ENCODE measurements around the gene ABHD12.

Gene ABHD12

DNA sequence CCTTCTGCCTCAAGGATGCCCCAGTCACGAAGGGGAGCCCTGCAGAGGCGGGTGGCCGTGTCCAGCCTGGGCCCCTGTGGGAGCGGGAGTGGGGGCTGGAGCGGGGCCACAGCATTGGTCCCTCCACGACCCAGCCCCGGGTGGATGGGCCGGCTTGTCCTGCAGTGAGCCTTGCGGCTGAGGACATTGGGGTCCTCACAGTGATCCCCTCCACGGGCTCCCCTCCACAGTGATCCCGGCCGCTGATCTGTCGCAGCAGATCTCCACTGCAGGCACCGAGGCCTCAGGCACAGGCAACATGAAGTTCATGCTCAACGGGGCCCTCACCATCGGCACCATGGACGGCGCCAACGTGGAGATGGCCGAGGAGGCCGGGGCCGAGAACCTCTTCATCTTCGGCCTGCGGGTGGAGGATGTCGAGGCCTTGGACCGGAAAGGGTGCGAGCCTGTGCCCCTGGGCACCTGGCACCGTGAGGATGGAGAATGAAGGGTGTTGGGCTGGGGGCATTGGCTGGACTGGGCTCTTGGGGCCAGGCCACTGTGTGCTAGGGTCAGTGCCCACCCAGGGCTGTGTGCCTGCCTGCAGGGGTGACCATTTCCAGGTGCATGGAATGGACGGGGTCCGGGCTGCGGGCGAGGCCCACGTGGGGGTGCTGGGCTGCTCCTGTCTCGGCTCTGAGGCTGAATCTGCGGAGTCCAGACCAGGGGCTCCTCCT, 98.3 kb downstream of the ABHD12 start:
- Histone ChIP-seq H4K8ac (ENCODE audit: low read depth, low read length) (no peak overlapping the region), H3K14ac (ENCODE audit: low read length) (no peak overlapping the region), H3K9me3 (replicated peaks in 1 of 2; ENCODE audit: control insufficient read depth in 2 of 2, insufficient read depth in 1 of 2, low read depth in 1 of 2, low read length in 2 of 2) (peaks cover 0 to 2% of the 10 kb centered on the region in 2 donors), H3K79me1 (ENCODE audit: low read depth, low read length) (peaks cover 3% of the 10 kb centered on the region), H4K91ac (ENCODE audit: low read depth, low read length, poor library complexity) (no peak overlapping the region), H3K4me2 (ENCODE audit: insufficient read depth, low read length, poor library complexity, severe bottlenecking) (no peak overlapping the region), H3K23ac (ENCODE audit: low read depth, low read length, poor library complexity) (no peak overlapping the region), H3K4me3 (ENCODE audit: low read length in 2 of 2) (no peak overlapping the region), H2AFZ (ENCODE audit: low read length) (no peak overlapping the region), H2BK5ac (ENCODE audit: low read length) (peak overlapping the region; percentile 53), H3K4me1 (ENCODE audit: control insufficient read depth in 2 of 2, insufficient read depth in 1 of 2, low read depth in 1 of 2, low read length in 2 of 2) (no peaks in the 10 kb centered on the region), H2BK15ac (ENCODE audit: low read length) (no peak overlapping the region), H2AK5ac (ENCODE audit: low read depth, low read length) (no peak overlapping the region), H2BK12ac (ENCODE audit: low read length) (peak overlapping the region; percentile 18), H3K9ac (ENCODE audit: low read depth, low read length, poor library complexity) (no peak overlapping the region), H3K18ac (ENCODE audit: low read length) (peak overlapping the region; percentile 17), H2BK120ac (ENCODE audit: low read depth, low read length) (no peak overlapping the region), H3K27me3 (ENCODE audit: control insufficient read depth in 3 of 3, insufficient read depth in 3 of 3, low read depth in 1 of 3, low read length in 3 of 3) (no peaks in the 10 kb centered on the region), H3K4ac (ENCODE audit: low read length) (no peak overlapping the region), H3K36me3 (replicated peaks in 1 of 2; ENCODE audit: control insufficient read depth in 2 of 2, insufficient read depth in 2 of 2, low read length in 2 of 2) (peaks cover 50 to 85% of the 10 kb centered on the region in 2 donors), H3K27ac (replicated peaks; ENCODE audit: low read length) (no peak overlapping the region)
- WGBS, 2 donors (ENCODE audit: extremely low coverage in 2 of 2, insufficient read length in 2 of 2, insufficient replicate concordance in 1 of 2): no CpG with 5 or more reads among the region's 35 CpGs
- DNase-seq (ENCODE audit: low spot score): no peak

DNA sequence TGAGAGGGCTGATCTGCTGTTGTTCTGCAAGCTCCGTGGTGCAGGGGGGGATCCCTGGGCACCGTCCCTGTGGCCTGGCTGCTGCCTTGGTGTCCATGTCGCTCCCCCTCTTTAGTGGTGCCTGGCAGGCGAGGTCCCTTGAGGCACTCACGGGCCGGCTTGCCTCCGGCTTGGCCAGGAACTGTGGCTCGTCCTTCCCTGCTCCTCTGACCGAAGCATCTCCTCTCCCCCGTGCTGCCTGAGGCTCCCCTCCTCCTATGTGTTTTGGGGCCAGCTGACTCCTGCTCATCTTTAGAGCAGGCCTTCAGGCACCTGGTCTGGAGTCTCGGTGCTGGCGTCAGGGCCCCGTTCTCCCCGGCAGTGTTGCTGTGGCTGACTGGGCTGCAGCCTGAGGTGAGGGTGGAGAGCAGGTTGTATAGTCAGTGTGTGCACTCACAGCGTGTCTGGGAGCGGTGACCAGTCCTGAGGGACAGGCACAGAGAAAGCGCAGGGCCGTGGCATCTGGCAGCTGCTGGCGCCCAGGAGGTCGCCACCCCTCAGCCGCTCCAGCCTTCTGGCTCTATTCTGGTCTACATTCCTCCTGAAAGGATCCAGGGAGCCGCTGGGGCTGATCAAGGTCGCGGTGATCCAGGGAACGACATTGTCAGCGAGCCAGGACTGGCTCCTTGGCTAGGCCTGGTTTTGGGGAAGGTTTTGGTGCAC, 99.1 kb downstream of the ABHD12 start:
- no CpG with 5 or more reads among the region's 26 CpGs for WGBS, 2 donors (ENCODE audit: extremely low coverage in 2 of 2, insufficient read length in 2 of 2, insufficient replicate concordance in 1 of 2)
- Histone ChIP-seq H3K4me1 (ENCODE audit: control insufficient read depth in 2 of 2, insufficient read depth in 1 of 2, low read depth in 1 of 2, low read length in 2 of 2) (no peaks in the 10 kb centered on the region), H2BK15ac (ENCODE audit: low read length) (no peak overlapping the region)

DNA sequence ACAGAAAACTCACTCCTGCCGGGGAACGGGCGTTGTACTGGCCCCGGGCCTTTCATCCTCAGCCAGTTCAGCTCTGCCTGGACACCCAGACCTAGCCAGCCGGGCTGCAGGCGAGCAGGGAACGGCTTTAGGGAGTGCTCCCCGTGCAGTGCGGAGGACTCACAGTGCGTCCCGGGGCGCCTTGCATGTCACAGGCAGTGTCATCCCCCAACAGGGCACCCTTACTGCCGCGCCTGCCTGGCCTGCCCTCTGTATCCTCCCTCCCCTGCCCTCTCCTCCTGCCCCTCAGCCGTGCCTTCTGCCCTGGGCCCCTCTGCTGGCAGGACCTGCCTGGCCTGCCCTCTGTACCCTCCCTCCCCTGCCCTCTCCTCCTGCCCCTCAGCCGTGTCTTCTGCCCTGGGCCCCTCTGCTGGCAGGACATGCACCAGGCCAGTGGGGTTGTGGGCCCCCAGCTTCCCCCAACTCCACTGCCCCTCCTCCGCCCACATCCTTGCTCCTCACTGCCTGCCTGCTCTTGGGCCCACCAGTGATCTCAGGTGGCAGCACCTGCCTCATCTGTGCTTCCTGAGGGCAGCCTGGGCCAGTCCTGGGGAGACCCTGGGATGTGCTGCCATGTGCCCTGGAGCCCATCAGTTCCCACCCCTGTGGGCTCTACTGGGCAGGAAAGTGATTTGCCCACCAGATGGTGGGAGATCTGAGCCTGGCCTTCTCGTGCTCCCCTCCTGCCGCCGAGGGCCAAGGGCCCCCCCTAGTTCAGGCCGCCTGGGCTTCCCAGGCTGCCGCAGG, 99.8 kb downstream of the ABHD12 start:
- peaks cover 0 to 2% of the 10 kb centered on the region in 2 donors for H3K9me3 ChIP-seq (replicated peaks in 1 of 2; ENCODE audit: control insufficient read depth in 2 of 2, insufficient read depth in 1 of 2, low read depth in 1 of 2, low read length in 2 of 2)
- H3K9ac ChIP-seq (ENCODE audit: low read depth, low read length, poor library complexity): no peak overlapping the region

More for the DNA sequence above, 99.1 kb downstream of the ABHD12 start:
- Histone ChIP-seq H3K4ac (ENCODE audit: low read length) (no peak overlapping the region), H4K8ac (ENCODE audit: low read depth, low read length) (no peak overlapping the region), H2AK5ac (ENCODE audit: low read depth, low read length) (no peak overlapping the region), H2BK12ac (ENCODE audit: low read length) (peak overlapping the region; percentile 18), H3K9ac (ENCODE audit: low read depth, low read length, poor library complexity) (peak overlapping the region; percentile 4), H3K14ac (ENCODE audit: low read length) (peak overlapping the region; percentile 84), H2BK120ac (ENCODE audit: low read depth, low read length) (peak overlapping the region; percentile 16), H3K18ac (ENCODE audit: low read length) (peak overlapping the region; percentile 45), H3K9me3 (replicated peaks in 1 of 2; ENCODE audit: control insufficient read depth in 2 of 2, insufficient read depth in 1 of 2, low read depth in 1 of 2, low read length in 2 of 2) (peaks cover 0 to 2% of the 10 kb centered on the region in 2 donors), H2AFZ (ENCODE audit: low read length) (no peak overlapping the region), H2BK5ac (ENCODE audit: low read length) (peak overlapping the region; percentile 53), H3K4me3 (ENCODE audit: low read length in 2 of 2) (no peak overlapping the region), H3K36me3 (replicated peaks in 1 of 2; ENCODE audit: control insufficient read depth in 2 of 2, insufficient read depth in 2 of 2, low read length in 2 of 2) (peaks cover 49 to 85% of the 10 kb centered on the region in 2 donors), H3K4me2 (ENCODE audit: insufficient read depth, low read length, poor library complexity, severe bottlenecking) (no peak overlapping the region), H3K27ac (replicated peaks; ENCODE audit: low read length) (no peak overlapping the region), H3K79me1 (ENCODE audit: low read depth, low read length) (peaks cover 3% of the 10 kb centered on the region), H4K91ac (ENCODE audit: low read depth, low read length, poor library complexity) (no peak overlapping the region), H3K27me3 (ENCODE audit: control insufficient read depth in 3 of 3, insufficient read depth in 3 of 3, low read depth in 1 of 3, low read length in 3 of 3) (no peaks in the 10 kb centered on the region), H3K23ac (ENCODE audit: low read depth, low read length, poor library complexity) (peak overlapping the region; percentile 29)
- DNase-seq (ENCODE audit: low spot score): no peak

More for the DNA sequence above, 99.8 kb downstream of the ABHD12 start:
- peak overlapping the region; percentile 16 for H2BK120ac ChIP-seq (ENCODE audit: low read depth, low read length)
- no peaks in the 10 kb centered on the region for H3K27me3 ChIP-seq (ENCODE audit: control insufficient read depth in 3 of 3, insufficient read depth in 3 of 3, low read depth in 1 of 3, low read length in 3 of 3)
- DNase-seq (ENCODE audit: low spot score): no peak
- H2BK12ac ChIP-seq (ENCODE audit: low read length): no peak overlapping the region
- no peak overlapping the region for H3K14ac ChIP-seq (ENCODE audit: low read length)
- no peaks in the 10 kb centered on the region for H3K4me1 ChIP-seq (ENCODE audit: control insufficient read depth in 2 of 2, insufficient read depth in 1 of 2, low read depth in 1 of 2, low read length in 2 of 2)
- H3K79me1 ChIP-seq (ENCODE audit: low read depth, low read length): peaks cover 3% of the 10 kb centered on the region
- H3K4me3 ChIP-seq (ENCODE audit: low read length in 2 of 2): no peak overlapping the region
- peak overlapping the region; percentile 45 for H3K18ac ChIP-seq (ENCODE audit: low read length)
- H3K36me3 ChIP-seq (replicated peaks in 1 of 2; ENCODE audit: control insufficient read depth in 2 of 2, insufficient read depth in 2 of 2, low read length in 2 of 2): peaks cover 43 to 85% of the 10 kb centered on the region in 2 donors
- no peak overlapping the region for H3K4ac ChIP-seq (ENCODE audit: low read length)
- no peak overlapping the region for H2BK5ac ChIP-seq (ENCODE audit: low read length)
- no peak overlapping the region for H2AFZ ChIP-seq (ENCODE audit: low read length)
- H3K23ac ChIP-seq (ENCODE audit: low read depth, low read length, poor library complexity): peak overlapping the region; percentile 29
- no peak overlapping the region for H3K4me2 ChIP-seq (ENCODE audit: insufficient read depth, low read length, poor library complexity, severe bottlenecking)
- no peak overlapping the region for H3K27ac ChIP-seq (replicated peaks; ENCODE audit: low read length)
- H2BK15ac ChIP-seq (ENCODE audit: low read length): no peak overlapping the region
- no peak overlapping the region for H4K8ac ChIP-seq (ENCODE audit: low read depth, low read length)
- H4K91ac ChIP-seq (ENCODE audit: low read depth, low read length, poor library complexity): peak overlapping the region; percentile 58
- no CpG with 5 or more reads among the region's 22 CpGs for whole genome bisulfite sequencing, 2 donors (ENCODE audit: extremely low coverage in 2 of 2, insufficient read length in 2 of 2, insufficient replicate concordance in 1 of 2)
- H2AK5ac ChIP-seq (ENCODE audit: low read depth, low read length): no peak overlapping the region
